NCI-H2196 (cell line): ENCODE results near the gene HDLBP.
"Not testable (repeated sequence)": the region's sequence is repeated elsewhere in the genome, so short reads cannot be mapped to it uniquely, and the experiment has no call there.

Experiments
- DNase-seq: peaks from one replicate; lab custom pipeline; 2025; ENCODE audit not compliant: unreplicated experiment; lab: John Stamatoyannopoulos, UW

The HDLBP gene

GRCh38 chr2:241304039-241304670 lies 11.3 kb downstream of the HDLBP start:
- no peak for DNase-seq

- DNase-seq: no peak
Observed at GRCh38 chr2:241302759-241303651, 12.5 kb downstream of the HDLBP start.

GRCh38 chr2:241302083-241302482 lies 13.4 kb downstream of the HDLBP start:
- no peak for DNase-seq

- DNase-seq: no peak
Observed at GRCh38 chr2:241300000-241300399, 15.5 kb downstream of the HDLBP start.

- DNase-seq: no peak
Observed at GRCh38 chr2:241298673-241299072, 16.8 kb downstream of the HDLBP start.

- no peak for DNase-seq
Observed at GRCh38 chr2:241296767-241297166, 18.7 kb downstream of the HDLBP start.

- no peak for DNase-seq
Observed at GRCh38 chr2:241295326-241296095, 20.0 kb downstream of the HDLBP start.

- not testable (repeated sequence) for DNase-seq
Observed at GRCh38 chr2:241293378-241293797, 22.1 kb downstream of the HDLBP start.

GRCh38 chr2:241291977-241292376 lies 23.5 kb downstream of the HDLBP start:
- no peak for DNase-seq

- DNase-seq: no peak
Observed at GRCh38 chr2:241291153-241291552, 24.3 kb downstream of the HDLBP start.

GRCh38 chr2:241289597-241289996 lies 25.9 kb downstream of the HDLBP start:
- DNase-seq: no peak

GRCh38 chr2:241289053-241289452 lies 26.4 kb downstream of the HDLBP start:
- no peak for DNase-seq

GRCh38 chr2:241288324-241288888 lies 27.1 kb downstream of the HDLBP start:
- no peak for DNase-seq

- DNase-seq: no peak
Observed at GRCh38 chr2:241286348-241287090, 29.0 kb downstream of the HDLBP start.

GRCh38 chr2:241285596-241285995 lies 29.9 kb downstream of the HDLBP start:
- no peak for DNase-seq

GRCh38 chr2:241282555-241282954 lies 32.9 kb downstream of the HDLBP start:
- no peak for DNase-seq

- no peak for DNase-seq
Observed at GRCh38 chr2:241280291-241280690, 35.2 kb downstream of the HDLBP start.

GRCh38 chr2:241279828-241280227 lies 35.6 kb downstream of the HDLBP start:
- DNase-seq: no peak

- no peak for DNase-seq
Observed at GRCh38 chr2:241279413-241279812, 36.1 kb downstream of the HDLBP start.

- not testable (repeated sequence) for DNase-seq
Observed at GRCh38 chr2:241278306-241278705, 37.2 kb downstream of the HDLBP start.

- no peak for DNase-seq
Observed at GRCh38 chr2:241275910-241276309, 39.6 kb downstream of the HDLBP start.
